ENCODE results near the gene LDLRAD4. TPM values are rescaled to one million over a fixed set of nuclear protein-coding genes. Genes with fewer than 3 reads are reported as not detected.

Gene LDLRAD4
- polyA plus RNA-seq, 4 donors = 10.4 to 20.6 (median 11.6) TPM

- DNase-seq (ENCODE audit: low read depth in 4 of 4, low spot score in 3 of 4) = no peak
Observed at GRCh38 chr18:13279181-13280069, 60.9 kb downstream of the LDLRAD4 start.

- DNase-seq (ENCODE audit: low read depth in 4 of 4, low spot score in 3 of 4) = no peak
Observed at GRCh38 chr18:13280070-13280795, 61.7 kb downstream of the LDLRAD4 start.

- no peak for DNase-seq (ENCODE audit: low read depth in 4 of 4, low spot score in 3 of 4)
Observed at GRCh38 chr18:13281406-13281805, 62.8 kb downstream of the LDLRAD4 start.

GRCh38 chr18:13283746-13284145 is 65.2 kb downstream of the LDLRAD4 start:
- no peak for DNase-seq (ENCODE audit: low read depth in 4 of 4, low spot score in 3 of 4)

GRCh38 chr18:13284330-13285027 is 65.9 kb downstream of the LDLRAD4 start:
- DNase-seq (ENCODE audit: low read depth in 4 of 4, low spot score in 3 of 4) = no peak

GRCh38 chr18:13285874-13286273 is 67.3 kb downstream of the LDLRAD4 start:
- no peak for DNase-seq (ENCODE audit: low read depth in 4 of 4, low spot score in 3 of 4)

- no peak for DNase-seq (ENCODE audit: low read depth in 4 of 4, low spot score in 3 of 4)
Observed at GRCh38 chr18:13286456-13287125, 68.0 kb downstream of the LDLRAD4 start.

- DNase-seq (ENCODE audit: low read depth in 4 of 4, low spot score in 3 of 4) = no peak
Observed at GRCh38 chr18:13287372-13287771, 68.8 kb downstream of the LDLRAD4 start.

- no peak for DNase-seq (ENCODE audit: low read depth in 4 of 4, low spot score in 3 of 4)
Observed at GRCh38 chr18:13288509-13289133, 70.1 kb downstream of the LDLRAD4 start.

GRCh38 chr18:13289481-13290205 is 71.1 kb downstream of the LDLRAD4 start:
- no peak for DNase-seq (ENCODE audit: low read depth in 4 of 4, low spot score in 3 of 4)

- DNase-seq (ENCODE audit: low read depth in 4 of 4, low spot score in 3 of 4) = no peak
Observed at GRCh38 chr18:13290856-13291271, 72.3 kb downstream of the LDLRAD4 start.

- no peak for DNase-seq (ENCODE audit: low read depth in 4 of 4, low spot score in 3 of 4)
Observed at GRCh38 chr18:13291299-13291698, 72.7 kb downstream of the LDLRAD4 start.

- DNase-seq (ENCODE audit: low read depth in 4 of 4, low spot score in 3 of 4) = no peak
Observed at GRCh38 chr18:13291745-13292447, 73.3 kb downstream of the LDLRAD4 start.

GRCh38 chr18:13292736-13293135 is 74.2 kb downstream of the LDLRAD4 start:
- DNase-seq (ENCODE audit: low read depth in 4 of 4, low spot score in 3 of 4) = no peak

- DNase-seq (ENCODE audit: low read depth in 4 of 4, low spot score in 3 of 4) = no peak
Observed at GRCh38 chr18:13294309-13294708, 75.7 kb downstream of the LDLRAD4 start.

- no peak for DNase-seq (ENCODE audit: low read depth in 4 of 4, low spot score in 3 of 4)
Observed at GRCh38 chr18:13295894-13296293, 77.3 kb downstream of the LDLRAD4 start.

GRCh38 chr18:13296867-13297574 is 78.5 kb downstream of the LDLRAD4 start:
- no peak for DNase-seq (ENCODE audit: low read depth in 4 of 4, low spot score in 3 of 4)

- no peak for DNase-seq (ENCODE audit: low read depth in 4 of 4, low spot score in 3 of 4)
Observed at GRCh38 chr18:13298262-13298661, 79.7 kb downstream of the LDLRAD4 start.

All from left renal pelvis (tissue), 4 donors.